Activated naive CD8-positive, alpha-beta T cell treated with anti-CD3 and anti-CD28 coated beads, Interleukin-2, amount 50 U/mL, for 24 hours (primary cell): Measurements from ENCODE around the gene OBSCN.
"Not testable (repeated sequence)": the region's sequence is repeated elsewhere in the genome, so short reads cannot be mapped to it uniquely, and the experiment has no call there.

Experiments used
- ATAC-seq: fragments of 150-1000 bp; cut with Tn5 transposase; one replicate; pipeline ENCODE4 v1.10.0; 2021
- DNase-seq: peaks from one replicate; pipeline ENCODE4 v3.0.0; 2021
- H3K27ac Mint-ChIP-seq: one replicate; pipeline ENCODE4 v1.8.0; 2021; ENCODE audit warnings: mild to moderate bottlenecking, mixed read lengths
- H3K27me3 Mint-ChIP-seq: one replicate; pipeline ENCODE4 v1.8.0; 2021; ENCODE audit warnings: mixed read lengths
- H3K36me3 Mint-ChIP-seq: one replicate; pipeline ENCODE4 v1.8.0; 2021; ENCODE audit warnings: low read depth, mixed read lengths
- H3K4me1 Mint-ChIP-seq: one replicate; pipeline ENCODE4 v1.8.0; 2021; ENCODE audit warnings: mixed read lengths
- H3K4me3 Mint-ChIP-seq: one replicate; pipeline ENCODE4 v1.8.0; 2021; ENCODE audit warnings: mild to moderate bottlenecking, moderate library complexity, mixed read lengths
- H3K9me3 Mint-ChIP-seq: one replicate; pipeline ENCODE4 v1.8.0; 2021; ENCODE audit warnings: mixed read lengths

OBSCN gene

DNA sequence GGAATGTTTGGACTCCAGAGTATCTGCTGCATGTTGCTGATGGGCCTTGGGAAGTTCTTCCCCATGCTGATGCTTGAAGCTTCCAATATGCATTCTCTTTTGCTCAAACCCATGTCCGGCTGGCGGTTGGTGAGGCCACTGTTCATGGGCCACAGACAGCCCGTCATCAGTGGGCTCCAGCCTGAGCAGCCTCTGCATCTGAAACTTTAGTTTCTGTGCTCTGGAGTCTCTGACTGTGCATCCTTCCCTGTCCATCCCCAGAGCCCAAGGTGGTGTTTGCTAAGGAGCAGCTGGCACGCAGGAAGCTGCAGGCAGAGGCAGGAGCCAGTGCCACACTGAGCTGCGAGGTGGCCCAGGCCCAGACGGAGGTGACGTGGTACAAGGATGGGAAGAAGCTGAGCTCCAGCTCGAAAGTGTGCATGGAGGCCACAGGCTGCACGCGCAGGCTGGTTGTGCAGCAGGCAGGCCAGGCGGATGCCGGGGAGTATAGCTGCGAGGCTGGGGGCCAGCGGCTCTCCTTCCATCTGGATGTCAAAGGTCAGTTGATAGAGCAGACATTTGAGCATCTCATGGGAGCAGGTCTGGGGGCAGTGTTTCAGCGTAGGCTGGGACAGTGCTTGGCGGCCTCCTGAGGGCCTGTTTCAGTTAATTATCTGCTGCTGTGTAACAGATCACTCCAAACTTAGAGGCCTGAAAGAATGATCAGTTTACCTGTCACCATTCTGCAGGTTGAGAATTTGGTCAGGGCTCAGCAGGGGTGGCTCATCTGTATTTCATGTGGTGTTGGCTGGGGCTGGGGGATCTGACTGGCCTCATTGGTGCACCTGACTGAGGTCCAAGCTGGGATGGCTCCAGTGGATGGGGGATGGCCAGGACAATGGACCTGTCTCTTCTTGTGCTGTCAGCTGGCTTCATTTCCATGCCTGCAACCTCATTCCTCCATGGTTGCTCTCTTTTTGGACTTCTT lies 16.6 kb downstream of the OBSCN start:
- Mint-ChIP-seq H3K4me3 (no peak overlapping the region), H3K36me3 (peaks cover 31% of the 10 kb centered on the region), H3K27ac (no peak overlapping the region), H3K9me3 (no peaks in the 10 kb centered on the region), H3K27me3 (no peaks in the 10 kb centered on the region), H3K4me1 (peaks cover 2% of the 10 kb centered on the region)
- DNase-seq (no peak), ATAC-seq (no peak)

DNA sequence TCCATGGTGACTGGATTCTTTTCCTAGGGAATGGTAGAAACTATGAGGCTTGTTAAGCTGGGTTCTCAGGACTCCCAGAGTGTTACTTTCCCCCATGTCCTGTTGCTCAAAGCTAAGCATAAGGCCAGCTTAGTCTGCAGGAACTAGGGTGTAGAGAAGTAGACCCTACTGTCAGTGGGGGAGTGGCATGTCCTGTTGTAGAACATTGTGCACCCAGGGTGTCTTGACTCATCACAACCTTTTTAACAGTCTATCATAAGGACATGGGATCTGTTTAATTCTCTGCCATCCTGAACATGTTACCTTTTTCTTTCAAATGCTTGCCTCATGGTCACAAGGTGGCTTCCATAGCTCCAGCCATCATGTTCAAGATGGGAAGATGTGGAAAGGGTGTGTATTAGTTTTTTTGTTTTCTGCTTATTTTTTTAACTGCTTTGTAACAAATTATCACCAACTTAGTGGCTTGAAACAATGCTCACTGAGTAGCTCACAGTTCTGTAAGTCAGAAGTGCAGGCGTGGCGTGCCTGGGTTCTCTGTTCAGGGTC lies 17.4 kb downstream of the OBSCN start:
- ATAC-seq, result no peak
- no peak overlapping the region for H3K27ac Mint-ChIP-seq
- peaks cover 2% of the 10 kb centered on the region for H3K4me1 Mint-ChIP-seq
- no peaks in the 10 kb centered on the region for H3K27me3 Mint-ChIP-seq
- peaks cover 37% of the 10 kb centered on the region for H3K36me3 Mint-ChIP-seq
- no peak for DNase-seq
- H3K9me3 Mint-ChIP-seq, result no peaks in the 10 kb centered on the region
- H3K4me3 Mint-ChIP-seq, result no peak overlapping the region

DNA sequence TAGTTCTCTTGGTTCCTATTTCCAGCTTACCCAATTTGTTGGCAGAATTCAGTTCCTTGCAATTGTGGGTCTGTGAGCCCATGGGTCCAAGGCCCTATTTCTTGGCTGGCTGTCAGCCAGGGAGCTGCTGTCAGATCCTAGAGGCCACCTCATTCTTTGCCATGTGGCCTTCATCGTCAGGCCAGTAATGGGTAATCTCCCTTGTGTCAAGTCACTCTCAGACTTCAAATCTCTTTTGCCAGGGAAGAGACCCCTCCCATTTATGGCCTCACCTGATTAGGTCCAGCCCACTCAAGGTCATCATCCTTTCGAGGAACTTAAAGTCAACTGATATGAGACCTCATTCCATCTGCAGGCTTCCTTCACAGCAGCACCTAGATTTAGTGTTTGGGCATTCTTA lies 17.9 kb downstream of the OBSCN start:
- no peaks in the 10 kb centered on the region for H3K9me3 Mint-ChIP-seq

DNA sequence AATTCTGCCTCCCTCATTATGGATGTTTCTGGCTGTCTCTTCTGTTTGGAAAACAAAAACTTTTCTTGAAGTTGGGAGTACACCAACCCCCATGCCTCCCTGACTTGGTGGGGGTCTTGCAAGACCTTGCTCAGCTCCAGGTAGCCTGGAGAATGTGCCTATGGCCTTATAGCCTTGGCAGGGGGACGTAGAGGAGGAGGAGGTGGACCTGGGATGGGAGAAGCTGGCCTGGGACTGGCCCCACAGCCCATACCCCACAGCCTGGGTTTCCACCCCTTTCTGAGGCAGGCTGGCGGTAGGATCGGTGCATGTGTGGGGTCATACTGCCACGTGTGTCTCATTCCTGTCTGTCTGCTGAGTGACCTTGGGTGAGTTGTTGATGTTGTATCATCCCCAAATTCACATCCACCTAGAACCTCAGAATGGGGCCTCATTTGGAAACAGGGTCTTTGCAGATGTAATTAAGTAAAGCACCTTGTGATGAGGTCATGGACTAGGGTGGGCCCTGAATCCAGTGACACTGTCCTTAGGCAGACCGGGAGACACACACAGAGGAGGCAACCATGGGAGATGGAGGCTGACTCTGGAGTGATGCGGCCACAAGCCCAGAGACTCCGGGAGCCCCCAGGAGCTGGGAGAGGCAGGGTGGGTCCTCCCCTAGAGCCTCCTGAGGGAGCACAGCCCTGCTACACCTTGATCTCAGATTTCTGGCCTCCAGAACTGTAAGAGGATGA lies 18.5 kb downstream of the OBSCN start:
- Mint-ChIP-seq H3K27ac (no peak overlapping the region), H3K4me1 (peaks cover 2% of the 10 kb centered on the region), H3K36me3 (peaks cover 38% of the 10 kb centered on the region), H3K27me3 (no peaks in the 10 kb centered on the region), H3K4me3 (no peak overlapping the region), H3K9me3 (no peaks in the 10 kb centered on the region)
- ATAC-seq (no peak), DNase-seq (no peak)

More for the DNA sequence above, 17.9 kb downstream of the OBSCN start:
- no peak overlapping the region for H3K4me3 Mint-ChIP-seq
- DNase-seq (no peak), ATAC-seq (no peak)
- H3K36me3 Mint-ChIP-seq, result peaks cover 37% of the 10 kb centered on the region
- H3K27ac Mint-ChIP-seq, result no peak overlapping the region
- H3K4me1 Mint-ChIP-seq, result peaks cover 2% of the 10 kb centered on the region
- H3K27me3 Mint-ChIP-seq, result no peaks in the 10 kb centered on the region

DNA sequence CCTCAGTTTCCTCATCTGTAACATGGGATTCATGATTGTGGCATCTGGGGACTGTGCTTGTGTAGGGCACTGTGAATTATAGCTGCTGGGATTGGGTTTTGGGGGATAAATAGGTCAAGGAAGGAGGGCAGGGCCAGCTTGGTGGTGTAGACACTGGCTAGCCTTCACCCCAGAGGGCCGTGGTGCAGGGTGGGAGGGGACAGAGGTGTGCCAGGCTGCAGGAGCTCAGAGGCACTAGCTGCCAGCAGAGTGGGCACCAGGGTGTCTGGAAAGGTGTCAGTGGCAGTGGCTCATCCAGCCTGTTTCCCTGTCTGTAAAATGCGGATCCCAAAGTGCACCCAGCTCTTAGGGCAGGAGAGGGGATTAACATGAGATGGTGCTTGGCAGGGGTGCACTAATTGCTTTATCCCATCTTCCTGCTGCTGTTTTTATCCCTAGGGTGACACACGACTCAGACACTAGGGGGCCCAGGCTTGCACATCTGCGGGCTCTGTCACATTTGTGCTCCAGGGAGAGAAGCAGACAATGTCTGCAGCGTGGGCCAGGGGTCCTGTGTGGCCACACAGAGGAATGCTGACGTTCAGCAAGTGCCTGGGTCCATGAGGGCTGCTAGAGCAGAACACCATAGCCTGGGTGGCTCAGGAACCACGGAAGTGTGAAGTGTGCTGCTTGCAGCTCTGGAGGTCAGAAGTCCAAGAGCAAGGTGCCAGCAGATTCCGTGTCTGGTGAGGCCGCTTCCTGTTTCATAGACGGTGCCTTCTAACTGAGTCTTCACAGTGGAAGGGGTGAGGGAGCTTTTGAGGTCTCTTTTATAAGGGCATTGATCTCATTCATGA lies 19.3 kb downstream of the OBSCN start:
- H3K9me3 Mint-ChIP-seq, result no peaks in the 10 kb centered on the region
- no peak for DNase-seq
- ATAC-seq, result no peak
- H3K27me3 Mint-ChIP-seq, result no peaks in the 10 kb centered on the region
- peaks cover 45% of the 10 kb centered on the region for H3K36me3 Mint-ChIP-seq
- H3K4me1 Mint-ChIP-seq, result peaks cover 2% of the 10 kb centered on the region
- no peak overlapping the region for H3K27ac Mint-ChIP-seq
- no peak overlapping the region for H3K4me3 Mint-ChIP-seq

DNA sequence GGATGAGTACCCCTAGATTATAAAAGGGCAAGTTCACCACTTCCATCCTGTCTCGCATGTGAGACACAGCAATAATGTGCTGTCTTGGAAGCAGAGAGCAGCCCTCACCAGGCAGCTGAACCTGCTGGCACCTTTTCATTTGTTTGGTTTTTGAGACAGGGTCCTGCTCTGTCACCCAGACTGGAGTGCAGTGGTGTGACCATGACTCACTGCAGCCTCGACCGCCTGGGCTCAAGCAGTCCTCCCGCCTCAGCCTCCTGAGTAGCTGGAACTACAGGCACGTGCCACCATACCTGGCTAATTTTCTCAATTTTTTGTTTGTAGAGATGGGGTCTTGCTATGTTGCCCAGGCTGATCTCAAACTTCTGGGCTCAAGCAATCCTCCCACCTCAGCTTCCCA lies 20.3 kb downstream of the OBSCN start:
- not testable (repeated sequence) for H3K4me3 Mint-ChIP-seq, H3K27ac Mint-ChIP-seq, DNase-seq, ATAC-seq, H3K9me3 Mint-ChIP-seq, H3K27me3 Mint-ChIP-seq, H3K4me1 Mint-ChIP-seq
- H3K36me3 Mint-ChIP-seq, result peaks cover 52% of the 10 kb centered on the region

DNA sequence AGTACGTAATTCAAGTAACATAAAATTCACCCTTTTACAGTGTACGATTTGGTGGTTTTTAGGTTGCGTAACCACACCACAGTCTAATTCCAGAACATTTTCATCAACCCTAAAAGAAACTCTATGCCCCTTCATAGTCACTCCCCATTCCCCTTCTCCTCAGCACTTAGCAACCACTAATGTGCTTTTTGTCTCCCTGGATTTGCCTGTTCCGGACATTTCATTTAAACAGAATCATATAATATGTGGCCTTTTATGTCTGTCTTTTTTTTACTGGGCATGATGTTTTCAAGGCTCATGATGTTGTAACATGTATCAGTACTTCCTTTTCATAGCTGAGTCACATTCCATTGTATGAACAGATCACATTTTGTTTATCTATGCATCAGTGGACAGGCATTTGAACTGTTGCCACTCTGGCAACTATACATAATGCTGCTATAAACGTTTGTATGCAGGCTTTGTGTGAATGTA lies 20.8 kb downstream of the OBSCN start:
- ATAC-seq (no peak), DNase-seq (no peak)
- Mint-ChIP-seq H3K27ac (no peak overlapping the region), H3K9me3 (peaks cover 10% of the 10 kb centered on the region), H3K4me1 (peaks cover 2% of the 10 kb centered on the region), H3K27me3 (no peaks in the 10 kb centered on the region), H3K36me3 (peaks cover 56% of the 10 kb centered on the region), H3K4me3 (no peak overlapping the region)

DNA sequence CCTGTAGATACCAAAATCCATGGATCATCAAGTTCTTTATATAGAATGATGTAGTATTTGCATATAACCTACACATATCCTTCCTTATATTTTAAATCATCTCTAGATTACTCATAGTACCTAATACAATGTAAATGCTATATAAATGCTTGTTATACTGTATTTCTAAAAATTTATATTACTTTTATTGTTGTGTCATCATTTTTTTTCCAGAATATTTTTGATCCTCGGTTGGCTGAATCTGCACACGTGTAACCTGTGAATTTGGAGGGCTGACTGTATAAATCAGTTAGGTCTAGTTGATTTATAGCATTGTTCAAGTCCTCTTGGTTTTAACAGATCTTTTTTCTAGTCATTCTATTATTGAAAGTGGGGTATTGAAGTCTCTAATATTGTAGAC lies 23.3 kb downstream of the OBSCN start:
- Mint-ChIP-seq H3K9me3 (peaks cover 24% of the 10 kb centered on the region), H3K36me3 (peaks cover 51% of the 10 kb centered on the region), H3K27ac (no peak overlapping the region), H3K27me3 (no peaks in the 10 kb centered on the region), H3K4me3 (no peak overlapping the region), H3K4me1 (peaks cover 2% of the 10 kb centered on the region)
- no peak for DNase-seq
- ATAC-seq, result no peak

DNA sequence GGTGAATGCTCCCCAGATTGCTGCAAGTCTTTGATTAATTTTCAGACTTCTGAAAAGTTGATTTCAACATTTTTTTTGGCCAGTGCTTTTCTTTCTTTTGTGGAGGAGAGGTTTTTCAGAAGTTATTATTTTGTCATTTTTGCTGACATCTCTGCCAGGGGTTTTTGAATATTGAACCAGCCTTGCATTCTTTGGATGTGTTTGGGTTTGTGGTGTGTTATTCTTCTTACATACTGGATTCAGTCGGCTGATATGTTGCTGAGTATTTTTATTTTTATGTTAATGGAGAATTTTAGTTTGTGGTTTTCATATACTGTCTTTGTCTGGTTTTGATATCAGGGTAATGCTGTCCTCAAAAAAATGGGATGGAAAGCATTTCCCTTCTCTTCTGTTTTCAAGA lies 25.3 kb downstream of the OBSCN start:
- ATAC-seq (no peak), DNase-seq (no peak)
- peaks cover 59% of the 10 kb centered on the region for H3K36me3 Mint-ChIP-seq
- no peak overlapping the region for H3K27ac Mint-ChIP-seq
- no peak overlapping the region for H3K4me3 Mint-ChIP-seq
- peaks cover 6% of the 10 kb centered on the region for H3K4me1 Mint-ChIP-seq
- peaks cover 28% of the 10 kb centered on the region for H3K9me3 Mint-ChIP-seq
- no peaks in the 10 kb centered on the region for H3K27me3 Mint-ChIP-seq

DNA sequence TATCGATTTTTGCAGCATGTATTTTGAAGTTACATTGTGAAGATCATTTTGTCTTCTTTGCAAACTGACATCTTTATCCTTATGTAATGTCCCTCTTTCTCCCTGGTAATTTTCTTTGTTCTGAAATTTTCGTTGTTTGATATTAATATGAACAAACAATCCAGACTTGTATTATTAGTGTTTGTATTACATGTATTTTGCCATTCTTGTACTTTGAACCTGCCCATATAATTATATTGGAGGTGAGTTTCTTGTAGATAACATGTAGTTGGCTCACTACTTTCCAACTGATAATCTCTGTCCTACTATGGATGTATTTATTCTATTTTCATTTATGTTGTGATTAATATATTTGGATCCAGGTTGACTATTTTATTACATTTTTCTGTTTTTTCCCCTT lies 27.1 kb downstream of the OBSCN start:
- Mint-ChIP-seq H3K4me1 (peaks cover 5% of the 10 kb centered on the region), H3K9me3 (peaks cover 28% of the 10 kb centered on the region), H3K27ac (no peak overlapping the region), H3K27me3 (no peaks in the 10 kb centered on the region), H3K36me3 (peaks cover 67% of the 10 kb centered on the region), H3K4me3 (no peak overlapping the region)
- ATAC-seq, result no peak
- DNase-seq, result no peak

DNA sequence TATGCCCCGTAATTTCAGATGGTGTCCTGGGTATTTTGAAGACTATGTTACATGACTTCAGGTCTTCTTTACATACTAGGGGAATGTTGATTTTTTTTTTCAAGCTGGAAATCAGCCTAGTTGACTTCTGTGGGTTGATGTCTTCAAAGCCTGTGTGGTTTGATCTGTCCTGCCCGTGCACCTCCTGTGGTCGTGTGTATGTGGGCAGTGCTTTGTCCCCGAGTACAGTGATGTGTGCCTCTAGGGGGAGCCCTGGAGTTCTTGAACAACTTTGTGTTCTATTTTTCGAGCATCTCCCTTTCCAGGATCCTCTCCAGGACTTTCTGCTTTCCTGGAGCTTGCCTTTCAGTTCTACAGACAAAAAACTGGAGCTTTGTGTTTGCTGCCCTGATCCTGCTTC lies 28.9 kb downstream of the OBSCN start:
- no peak overlapping the region for H3K27ac Mint-ChIP-seq
- no peaks in the 10 kb centered on the region for H3K27me3 Mint-ChIP-seq
- no peak for ATAC-seq
- peak; percentile 42 for DNase-seq
- H3K9me3 Mint-ChIP-seq, result peaks cover 37% of the 10 kb centered on the region
- H3K36me3 Mint-ChIP-seq, result peaks cover 73% of the 10 kb centered on the region
- no peak overlapping the region for H3K4me3 Mint-ChIP-seq
- H3K4me1 Mint-ChIP-seq, result peaks cover 5% of the 10 kb centered on the region

DNA sequence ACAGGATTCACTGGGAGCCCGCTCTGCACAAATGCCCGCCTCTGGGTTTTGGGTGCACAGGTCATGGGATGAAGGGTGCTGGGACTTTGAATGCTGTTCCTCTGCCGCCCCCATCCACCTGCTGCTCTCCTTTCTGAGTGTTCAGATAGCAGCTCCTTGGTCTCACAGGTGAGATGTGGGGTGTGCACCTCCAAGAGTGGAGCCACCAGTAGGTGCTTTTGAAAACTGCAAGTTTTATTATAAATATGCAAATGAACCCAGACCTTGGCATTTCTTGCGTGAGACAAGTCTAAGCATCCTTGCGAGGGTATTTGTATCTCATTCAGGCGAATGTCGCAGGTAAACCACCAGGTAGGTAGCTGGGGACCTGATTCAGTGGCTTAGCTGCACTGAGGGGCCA lies 30.2 kb downstream of the OBSCN start:
- no peak overlapping the region for H3K4me3 Mint-ChIP-seq
- no peaks in the 10 kb centered on the region for H3K27me3 Mint-ChIP-seq
- peaks cover 5% of the 10 kb centered on the region for H3K4me1 Mint-ChIP-seq
- peaks cover 74% of the 10 kb centered on the region for H3K36me3 Mint-ChIP-seq
- DNase-seq (no peak), ATAC-seq (no peak)
- H3K27ac Mint-ChIP-seq, result no peak overlapping the region
- peaks cover 46% of the 10 kb centered on the region for H3K9me3 Mint-ChIP-seq

DNA sequence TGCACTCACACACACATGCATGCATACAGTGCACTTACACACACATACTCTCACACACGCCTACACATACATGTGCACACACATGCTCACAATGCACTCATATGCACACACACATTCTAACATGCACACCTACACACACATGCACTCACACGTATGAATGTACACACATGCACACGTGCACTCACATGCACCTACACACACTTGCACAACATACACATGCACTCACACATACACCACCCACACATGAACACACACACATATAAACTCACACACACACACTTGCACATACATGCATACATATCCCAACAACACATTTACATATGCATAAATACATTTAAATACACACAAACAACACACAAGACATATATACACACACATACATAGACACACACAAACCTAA lies 30.6 kb downstream of the OBSCN start:
- Mint-ChIP-seq H3K4me1 (peaks cover 5% of the 10 kb centered on the region), H3K9me3 (peaks cover 43% of the 10 kb centered on the region), H3K4me3 (no peak overlapping the region), H3K36me3 (peaks cover 74% of the 10 kb centered on the region), H3K27ac (no peak overlapping the region), H3K27me3 (no peaks in the 10 kb centered on the region)
- no peak for ATAC-seq
- no peak for DNase-seq
